ENCODE results near the gene GOLGA2. TPM values are rescaled to one million over a fixed set of nuclear protein-coding genes. Genes with fewer than 3 reads are reported as not detected.

Gene GOLGA2
- total RNA-seq, 1 donor from 2014 or later, result 74.9 TPM

- Histone ChIP-seq H3K4me1 (peaks cover 3 to 4% of the 10 kb centered on the region in 2 donors), H3K36me3 (peaks cover 37 to 40% of the 10 kb centered on the region in 2 donors), H3K27ac (no peak overlapping the region), H3K27me3 (no peaks in the 10 kb centered on the region), H3K9me3 (no peaks in the 10 kb centered on the region), H3K4me3 (no peak overlapping the region)
- TF ChIP-seq, protein P1, sequence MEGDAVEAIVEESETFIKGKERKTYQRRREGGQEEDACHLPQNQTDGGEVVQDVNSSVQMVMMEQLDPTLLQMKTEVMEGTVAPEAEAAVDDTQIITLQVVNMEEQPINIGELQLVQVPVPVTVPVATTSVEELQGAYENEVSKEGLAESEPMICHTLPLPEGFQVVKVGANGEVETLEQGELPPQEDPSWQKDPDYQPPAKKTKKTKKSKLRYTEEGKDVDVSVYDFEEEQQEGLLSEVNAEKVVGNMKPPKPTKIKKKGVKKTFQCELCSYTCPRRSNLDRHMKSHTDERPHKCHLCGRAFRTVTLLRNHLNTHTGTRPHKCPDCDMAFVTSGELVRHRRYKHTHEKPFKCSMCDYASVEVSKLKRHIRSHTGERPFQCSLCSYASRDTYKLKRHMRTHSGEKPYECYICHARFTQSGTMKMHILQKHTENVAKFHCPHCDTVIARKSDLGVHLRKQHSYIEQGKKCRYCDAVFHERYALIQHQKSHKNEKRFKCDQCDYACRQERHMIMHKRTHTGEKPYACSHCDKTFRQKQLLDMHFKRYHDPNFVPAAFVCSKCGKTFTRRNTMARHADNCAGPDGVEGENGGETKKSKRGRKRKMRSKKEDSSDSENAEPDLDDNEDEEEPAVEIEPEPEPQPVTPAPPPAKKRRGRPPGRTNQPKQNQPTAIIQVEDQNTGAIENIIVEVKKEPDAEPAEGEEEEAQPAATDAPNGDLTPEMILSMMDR (IDR thresholded peaks at IDR 0.05), result peak; percentile 68 to 87 (median 81)
- DNase-seq (ENCODE audit: low spot score in 2 of 2), result no peak
- intact Hi-C loops (cut with DNase I), result no loop called here
These were observed 20.7 kb downstream of the GOLGA2 start for GRCh38 chr9:128254855-128255759.

DNA sequence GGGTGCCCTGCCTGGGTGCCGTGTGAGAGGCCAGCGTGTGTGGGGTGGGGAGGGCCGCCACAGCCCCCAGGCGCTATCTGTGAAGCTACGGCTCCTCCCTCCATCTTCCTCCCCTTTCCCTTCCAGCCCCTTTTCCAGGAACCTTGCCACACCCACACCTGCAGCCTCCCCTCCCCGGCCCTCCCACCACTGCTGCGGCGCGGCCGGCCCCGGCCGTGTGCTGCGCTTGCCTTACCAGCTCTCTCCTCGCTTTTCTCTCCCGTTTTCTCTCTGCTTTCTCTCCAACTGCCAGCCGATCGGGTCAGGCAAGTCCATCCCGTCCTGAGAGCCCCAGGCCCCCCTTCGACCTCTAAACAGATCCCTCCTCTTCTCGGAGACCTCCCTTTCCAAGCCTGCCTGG lies 21.4 kb downstream of the GOLGA2 start:
- intact Hi-C loops (cut with DNase I), result no loop called here
- Histone ChIP-seq H3K27me3 (no peaks in the 10 kb centered on the region), H3K27ac (no peak overlapping the region)

GRCh38 chr9:128253991-128254346 lies 21.8 kb downstream of the GOLGA2 start:
- Histone ChIP-seq H3K36me3 (peaks cover 26 to 28% of the 10 kb centered on the region in 2 donors), H3K4me1 (peaks cover 3 to 4% of the 10 kb centered on the region in 2 donors), H3K9me3 (no peaks in the 10 kb centered on the region), H3K27me3 (no peaks in the 10 kb centered on the region), H3K4me3 (no peak overlapping the region), H3K27ac (no peak overlapping the region)
- TF ChIP-seq, protein P1 (IDR thresholded peaks at IDR 0.05), result no peak
- no peak for DNase-seq (ENCODE audit: low spot score in 2 of 2)
- intact Hi-C loops (cut with DNase I), result no loop called here

More for the DNA sequence above, 21.4 kb downstream of the GOLGA2 start:
- no peaks in the 10 kb centered on the region for H3K9me3 ChIP-seq
- H3K4me3 ChIP-seq, result no peak overlapping the region
- TF ChIP-seq, protein P1 (IDR thresholded peaks at IDR 0.05), result no peak
- H3K36me3 ChIP-seq, result peaks cover 30 to 32% of the 10 kb centered on the region in 2 donors
- peaks cover 3 to 4% of the 10 kb centered on the region in 2 donors for H3K4me1 ChIP-seq
- DNase-seq (ENCODE audit: low spot score in 2 of 2), result no peak

- intact Hi-C loops (cut with DNase I), result no loop called here
- DNase-seq (ENCODE audit: low spot score in 2 of 2), result no peak
- H3K9me3 ChIP-seq, result no peaks in the 10 kb centered on the region
- H3K27ac ChIP-seq, result no peak overlapping the region
- peaks cover 3 to 4% of the 10 kb centered on the region in 2 donors for H3K4me1 ChIP-seq
- no peaks in the 10 kb centered on the region for H3K27me3 ChIP-seq
- TF ChIP-seq, protein P1 (IDR thresholded peaks at IDR 0.05), result no peak
- peaks cover 20 to 22% of the 10 kb centered on the region in 2 donors for H3K36me3 ChIP-seq
- no peak overlapping the region for H3K4me3 ChIP-seq
These were observed 22.4 kb downstream of the GOLGA2 start for GRCh38 chr9:128253140-128253990.

DNA sequence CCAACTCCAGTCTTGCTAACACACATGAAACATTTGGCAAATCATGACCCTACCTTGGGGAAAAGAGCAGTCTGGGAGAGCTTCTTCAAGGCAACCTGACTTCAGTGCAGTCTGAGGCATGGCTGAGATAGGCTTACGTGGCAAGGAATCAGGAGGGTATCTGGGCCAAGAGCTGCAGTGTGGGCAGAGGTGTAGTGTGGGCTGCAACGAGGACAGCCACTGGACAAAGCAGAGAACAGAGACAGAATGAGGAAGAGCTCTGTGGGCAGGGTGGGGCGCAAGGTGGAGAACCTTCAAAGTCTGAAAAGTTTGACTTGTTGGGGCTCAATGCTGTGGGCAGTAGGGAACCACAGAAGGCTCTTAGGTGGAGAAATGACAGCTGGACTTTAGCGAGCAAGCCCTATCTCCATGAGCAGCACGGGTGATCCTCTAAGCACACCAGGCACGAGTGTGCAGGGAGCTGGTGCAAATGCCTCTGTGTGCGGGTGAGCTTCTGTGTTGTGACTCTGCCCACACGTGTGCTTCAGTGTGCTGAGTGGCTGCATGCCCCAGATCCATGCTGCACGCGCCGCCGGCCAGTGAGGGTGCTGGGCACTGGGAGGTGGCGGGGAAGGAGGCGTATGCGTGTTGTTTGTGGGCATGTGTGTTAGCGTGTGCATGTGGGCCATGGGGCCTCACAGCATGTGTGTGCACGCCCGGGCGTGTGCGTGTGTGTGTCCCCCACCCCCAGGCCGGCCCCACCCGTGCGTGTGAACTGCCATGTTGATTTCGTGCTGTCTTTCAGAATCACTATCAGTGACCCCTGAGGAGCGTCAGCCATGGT lies 23.3 kb downstream of the GOLGA2 start:
- Histone ChIP-seq H3K9me3 (no peaks in the 10 kb centered on the region), H3K4me3 (no peak overlapping the region), H3K36me3 (peaks cover 11 to 14% of the 10 kb centered on the region in 2 donors), H3K27ac (no peak overlapping the region), H3K4me1 (peaks cover 3 to 4% of the 10 kb centered on the region in 2 donors), H3K27me3 (no peaks in the 10 kb centered on the region)
- DNase-seq (ENCODE audit: low spot score in 2 of 2), result no peak
- intact Hi-C loops (cut with DNase I), result no loop called here
- TF ChIP-seq, protein P1 (IDR thresholded peaks at IDR 0.05), result no peak
